OCI-LY7 (cell line): ENCODE data around the gene TALDO1. TPM values are rescaled to one million over a fixed set of nuclear protein-coding genes. Genes with fewer than 3 reads are reported as not detected.

Source experiments
- BruUV-seq: library from RNA; stranded (reverse); fragments of 400-500 nt; replicated peaks from 2 replicates; lab custom pipeline; 2021; lab: Mats Ljungman, UMichigan
- CTCF ChIA-PET: fragments of 300-600 bp; sonication (Branson Sonifier 250); formaldehyde crosslinking; loops from one replicate; lab custom pipeline; 2022; ENCODE audit warnings: antibody characterized with exemption; ENCODE audit not compliant: unreplicated experiment; lab: Charles Lee
- POLR2A ChIA-PET: fragments of 300-600 bp; sonication (Branson Sonifier 250); formaldehyde crosslinking; loops from one replicate; lab custom pipeline; 2022; ENCODE audit warnings: antibody characterized with exemption; lab: Charles Lee
- DNase-seq: peaks from one replicate; pipeline ENCODE4 v3.0.0-alpha.2; 2015; ENCODE audit warnings: low spot score
- H2AFZ ChIP-seq: fragments of 200-600 bp; sonication (generic), shearing (Covaris generic); 2 replicates; pipeline ENCODE4 v1.6.1; 2014; ENCODE audit warnings: mild to moderate bottlenecking, antibody characterized with exemption, low read length, moderate library complexity
- H3K27ac ChIP-seq: fragments of 200-600 bp; sonication (generic); 2 replicates; pipeline ENCODE4 v1.5.1; 2014; ENCODE audit warnings: mixed run types, low read depth, mild to moderate bottlenecking, moderate library complexity, low read length, inconsistent platforms; ENCODE audit not compliant: poor library complexity, severe bottlenecking
- H3K36me3 ChIP-seq: fragments of 200-600 bp; sonication (generic); 2 replicates; pipeline ENCODE4 v1.6.1; 2014; ENCODE audit warnings: mild to moderate bottlenecking, antibody characterized with exemption, low read length, moderate library complexity, mixed read lengths; ENCODE audit not compliant: insufficient read depth
- H3K4me1 ChIP-seq: fragments of 200-600 bp; sonication (generic); 2 replicates; pipeline ENCODE4 v1.5.1; 2014; ENCODE audit warnings: mild to moderate bottlenecking, low read length; ENCODE audit not compliant: insufficient read depth, poor library complexity, severe bottlenecking
- H3K4me2 ChIP-seq: fragments of 200-600 bp; sonication (generic); 2 replicates; pipeline ENCODE4 v1.6.1; 2014; ENCODE audit warnings: mild to moderate bottlenecking, low read length
- H3K4me3 ChIP-seq: fragments of 200-600 bp; sonication (generic); 2 replicates; pipeline ENCODE4 v1.5.1; 2014; ENCODE audit warnings: mild to moderate bottlenecking, low read depth, low read length; ENCODE audit not compliant: poor library complexity, severe bottlenecking
- H3K79me2 ChIP-seq: fragments of 200-600 bp; sonication (generic); 2 replicates; pipeline ENCODE4 v1.6.1; 2016; ENCODE audit warnings: low read depth, mild to moderate bottlenecking, low read length, moderate library complexity, mixed read lengths; ENCODE audit not compliant: insufficient read depth
- H3K9me2 ChIP-seq: fragments of 200-600 bp; sonication (generic); 2 replicates; pipeline ENCODE4 v1.6.1; 2016; ENCODE audit warnings: mild to moderate bottlenecking, low read length, mixed read lengths; ENCODE audit not compliant: insufficient read depth
- H3K9me3 ChIP-seq: fragments of 200-600 bp; sonication (generic); 2 replicates; pipeline ENCODE4 v1.6.1; 2014; ENCODE audit warnings: mild to moderate bottlenecking, mixed run types, low read length, mixed read lengths
- H4K20me1 ChIP-seq: fragments of 200-600 bp; sonication (generic); 2 replicates; pipeline ENCODE4 v1.6.1; 2014; ENCODE audit warnings: mild to moderate bottlenecking, antibody characterized with exemption, low read length, moderate library complexity, mixed read lengths; ENCODE audit not compliant: insufficient read depth
- CTCF ChIP-seq: fragments of 200-600 bp; sonication (generic); conservative IDR thresholded peaks from 2 replicates; pipeline ENCODE4 v1.5.1; 2014; ENCODE audit warnings: mild to moderate bottlenecking, antibody characterized with exemption, low read length, moderate library complexity, mixed read lengths
- EZH2phosphoT487 ChIP-seq: fragments of 200-600 bp; sonication (generic); IDR thresholded peaks from 2 replicates; pipeline ENCODE4 v1.6.1; 2018; ENCODE audit warnings: low read depth, borderline replicate concordance, mild to moderate bottlenecking, mixed run types, antibody characterized with exemption, low read length, moderate library complexity, mixed read lengths
- intact Hi-C: fragments of 100-400 bp; cut with micrococcal nuclease; formaldehyde crosslinking; loops from one replicate; pipeline ENCODE4 v1.10.0; 2022; ENCODE audit not compliant: unreplicated experiment
- total RNA-seq, 2 experiments: library from RNA; depleted of rRNA in 1 of 2; stranded (reverse); fragments of >200 nt in 1 of 2; shearing (Covaris generic) in 1 of 2; gene quantifications; 2 replicates each; pipeline ENCODE4 v1.2.3, GENCODE V29; 2014 to 2022

TALDO1 gene
- total RNA-seq, 2 experiments from 2014 or later, result 172 to 226 TPM

GRCh38 chr11:703506-703905 lies 43.8 kb upstream of the TALDO1 start:
- Histone ChIP-seq H3K79me2 (no peaks in the 10 kb centered on the region), H2AFZ (no peak overlapping the region), H3K9me3 (no peaks in the 10 kb centered on the region), H3K4me3 (no peak overlapping the region), H3K36me3 (peaks cover 3% of the 10 kb centered on the region; the same call in 1 of the 2 replicates), H4K20me1 (no peaks in the 10 kb centered on the region), H3K4me2 (no peak overlapping the region), H3K9me2 (no peaks in the 10 kb centered on the region), H3K4me1 (no peaks in the 10 kb centered on the region), H3K27ac (no peak overlapping the region)
- no TSS peak for BruUV-seq
- intact Hi-C loops, result no loop called here
- DNase-seq, result no peak
- TF ChIP-seq CTCF (no peak), EZH2phosphoT487 (no peak)
- POLR2A ChIA-PET, result no interaction called here
- CTCF ChIA-PET, result no interaction called here

DNA sequence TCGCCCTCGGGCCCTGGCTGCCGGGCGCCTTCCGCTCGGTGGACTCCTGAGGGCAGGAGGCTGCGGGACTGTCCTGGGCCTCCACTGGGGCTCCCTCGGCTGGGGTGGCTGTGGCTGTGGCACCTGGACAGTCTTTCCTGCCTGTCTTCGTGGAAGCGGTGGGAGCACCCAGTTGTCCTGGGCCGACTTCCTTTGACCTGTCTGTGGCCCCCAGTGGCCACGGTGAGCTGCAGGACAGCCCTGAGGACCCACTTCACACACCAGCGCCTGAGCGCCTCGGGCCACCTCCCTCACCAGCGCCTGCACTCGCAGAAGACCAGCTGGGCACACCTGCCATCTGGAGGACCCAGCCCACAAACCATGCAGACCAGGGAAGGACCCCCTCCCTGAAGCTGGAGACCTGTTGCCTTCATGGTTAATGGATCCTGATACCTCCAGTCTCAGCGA lies 43.0 kb upstream of the TALDO1 start:
- ChIA-PET POLR2A (interaction anchor here (0.6 kb wide), 1 partner anchor 40 kb away, joined by 4 read pairs; no protein-coding TSS in a partner anchor), CTCF (no interaction called here)
- no TSS peak for BruUV-seq
- Histone ChIP-seq H2AFZ (no peak overlapping the region), H3K9me2 (no peaks in the 10 kb centered on the region), H3K79me2 (no peaks in the 10 kb centered on the region), H3K36me3 (peaks cover 3% of the 10 kb centered on the region; the same call in 1 of the 2 replicates), H4K20me1 (no peaks in the 10 kb centered on the region), H3K27ac (no peak overlapping the region), H3K4me1 (no peaks in the 10 kb centered on the region), H3K4me2 (no peak overlapping the region), H3K9me3 (no peaks in the 10 kb centered on the region), H3K4me3 (no peak overlapping the region)
- DNase-seq, result no peak
- intact Hi-C loops, result no loop called here
- TF ChIP-seq EZH2phosphoT487 (no peak), CTCF (no peak)

GRCh38 chr11:704781-705645 lies 42.3 kb upstream of the TALDO1 start:
- BruUV-seq, result no TSS peak
- Histone ChIP-seq H3K4me3 (no peak overlapping the region), H4K20me1 (no peaks in the 10 kb centered on the region), H3K79me2 (no peaks in the 10 kb centered on the region), H3K9me2 (no peaks in the 10 kb centered on the region), H3K4me1 (no peaks in the 10 kb centered on the region), H3K4me2 (no peak overlapping the region), H3K27ac (no peak overlapping the region), H2AFZ (no peak overlapping the region), H3K36me3 (peaks cover 3% of the 10 kb centered on the region; the same call in 1 of the 2 replicates), H3K9me3 (no peaks in the 10 kb centered on the region)
- intact Hi-C loops, result no loop called here
- CTCF ChIA-PET, result no interaction called here
- DNase-seq, result no peak
- TF ChIP-seq CTCF, result no peak
- no peak for TF ChIP-seq EZH2phosphoT487
- POLR2A ChIA-PET, result interaction anchor here (0.6 kb wide), 1 partner anchor 39 kb away, joined by 4 read pairs; no protein-coding TSS in a partner anchor
